HG02943 (cell line): ENCODE measurements around the gene COTL1.
A peak's percentile ranks its signal among the peaks of the same experiment; 100 is the strongest.
"Not testable (repeated sequence)": the region's sequence is repeated elsewhere in the genome, so short reads cannot be mapped to it uniquely, and the experiment has no call there.

Source experiments
- ATAC-seq: cut with Tn5 transposase; IDR thresholded peaks from one replicate; pipeline ENCODE4 v1.9.1; 2021; ENCODE audit warnings: mild to moderate bottlenecking, low read depth, moderate library complexity; ENCODE audit not compliant: unreplicated experiment

Gene COTL1

GRCh38 chr16:84643674-84644073 is 25.8 kb upstream of the COTL1 start:
- ATAC-seq: no peak

- no peak for ATAC-seq
Observed at GRCh38 chr16:84643180-84643583, 25.3 kb upstream of the COTL1 start.

- ATAC-seq: no peak
Observed at GRCh38 chr16:84641643-84642358, 23.9 kb upstream of the COTL1 start.

GRCh38 chr16:84640145-84640544 is 22.3 kb upstream of the COTL1 start:
- no peak for ATAC-seq

GRCh38 chr16:84638231-84638806 is 20.4 kb upstream of the COTL1 start:
- ATAC-seq: no peak

- ATAC-seq: no peak
Observed at GRCh38 chr16:84637709-84638108, 19.8 kb upstream of the COTL1 start.

GRCh38 chr16:84635702-84636101 is 17.8 kb upstream of the COTL1 start:
- no peak for ATAC-seq

GRCh38 chr16:84633622-84634021 is 15.7 kb upstream of the COTL1 start:
- ATAC-seq: no peak

- ATAC-seq: not testable (repeated sequence)
Observed at GRCh38 chr16:84632862-84633261, 15.0 kb upstream of the COTL1 start.

- ATAC-seq: no peak
Observed at GRCh38 chr16:84631886-84632285, 14.0 kb upstream of the COTL1 start.

GRCh38 chr16:84631153-84631466 is 13.2 kb upstream of the COTL1 start:
- ATAC-seq: no peak

- ATAC-seq: no peak
Observed at GRCh38 chr16:84630446-84631152, 12.7 kb upstream of the COTL1 start.

GRCh38 chr16:84630009-84630408 is 12.1 kb upstream of the COTL1 start:
- no peak for ATAC-seq

GRCh38 chr16:84629580-84629979 is 11.7 kb upstream of the COTL1 start:
- no peak for ATAC-seq

GRCh38 chr16:84628226-84628731 is 10.4 kb upstream of the COTL1 start:
- no peak for ATAC-seq

- no peak for ATAC-seq
Observed at GRCh38 chr16:84625556-84625955, 7.7 kb upstream of the COTL1 start.

GRCh38 chr16:84620913-84621312 is 3.0 kb upstream of the COTL1 start:
- ATAC-seq: not testable (repeated sequence)

GRCh38 chr16:84618581-84619460 is 943 bp upstream of the COTL1 start:
- no peak for ATAC-seq

- ATAC-seq: peak; percentile 37
Observed at GRCh38 chr16:84617041-84617790, 662 bp downstream of the COTL1 start.

GRCh38 chr16:84616515-84616914 is 1.4 kb downstream of the COTL1 start:
- ATAC-seq: no peak
